GM21529 (cell line): ENCODE results near the gene OR1J1.

Experiments
- ATAC-seq: cut with Tn5 transposase; IDR thresholded peaks from one replicate; pipeline ENCODE4 v1.9.1; 2021; ENCODE audit not compliant: unreplicated experiment

OR1J1 gene, protein sequence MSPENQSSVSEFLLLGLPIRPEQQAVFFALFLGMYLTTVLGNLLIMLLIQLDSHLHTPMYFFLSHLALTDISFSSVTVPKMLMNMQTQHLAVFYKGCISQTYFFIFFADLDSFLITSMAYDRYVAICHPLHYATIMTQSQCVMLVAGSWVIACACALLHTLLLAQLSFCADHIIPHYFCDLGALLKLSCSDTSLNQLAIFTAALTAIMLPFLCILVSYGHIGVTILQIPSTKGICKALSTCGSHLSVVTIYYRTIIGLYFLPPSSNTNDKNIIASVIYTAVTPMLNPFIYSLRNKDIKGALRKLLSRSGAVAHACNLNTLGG

GRCh38 chr9:122477826-122478225 is at the start of gene OR1J1:
OR1J1 (minus strand) TSS chr9:122477926; CDS start chr9:122477926, 0 bp downstream.
- ATAC-seq, result no peak

- ATAC-seq, result no peak
Observed at GRCh38 chr9:122527193-122527592, 49.5 kb upstream of the OR1J1 start, which contains the start of gene OR1N1. OR1N1 (minus strand) TSS chr9:122527293; CDS start chr9:122527293, 0 bp downstream.

- no peak for ATAC-seq
Observed at GRCh38 chr9:122526602-122527001, 48.9 kb upstream of the OR1J1 start.

DNA sequence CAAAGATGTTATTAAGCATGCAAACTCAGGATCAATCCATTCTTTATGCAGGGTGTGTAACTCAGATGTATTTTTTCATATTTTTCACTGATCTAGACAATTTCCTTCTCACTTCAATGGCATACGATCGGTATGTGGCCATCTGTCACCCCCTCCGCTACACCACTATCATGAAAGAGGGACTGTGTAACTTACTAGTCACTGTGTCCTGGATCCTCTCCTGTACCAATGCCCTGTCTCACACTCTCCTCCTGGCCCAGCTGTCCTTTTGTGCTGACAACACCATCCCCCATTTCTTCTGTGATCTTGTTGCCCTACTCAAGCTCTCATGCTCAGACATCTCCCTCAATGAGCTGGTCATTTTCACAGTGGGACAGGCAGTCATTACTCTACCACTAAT is 41.6 kb upstream of the OR1J1 start:
- ATAC-seq, result no peak

DNA sequence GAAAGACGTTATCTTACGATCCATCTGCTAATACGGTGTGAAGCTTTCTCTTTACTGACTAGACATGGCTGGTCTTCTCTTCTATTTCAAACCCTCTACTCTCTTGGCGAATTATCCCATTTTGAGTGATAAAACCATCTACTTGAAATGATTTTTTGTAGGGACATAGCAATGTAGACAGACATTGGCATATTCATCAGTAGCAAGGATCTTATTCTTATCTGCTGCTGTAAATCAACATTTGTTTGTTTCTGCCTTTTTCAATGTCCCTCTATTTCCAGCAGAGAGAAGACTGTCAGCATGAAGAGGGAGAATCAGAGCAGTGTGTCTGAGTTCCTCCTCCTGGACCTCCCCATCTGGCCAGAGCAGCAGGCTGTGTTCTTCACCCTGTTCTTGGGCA is 41.1 kb upstream of the OR1J1 start, which contains the start of gene OR1J4:
OR1J4 (plus strand) TSS at position 301 of the 400 bp plus-strand sequence; CDS start at position 301, 0 bp downstream.
- ATAC-seq, result no peak

GRCh38 chr9:122518226-122518625 is 40.5 kb upstream of the OR1J1 start:
- no peak for ATAC-seq

DNA sequence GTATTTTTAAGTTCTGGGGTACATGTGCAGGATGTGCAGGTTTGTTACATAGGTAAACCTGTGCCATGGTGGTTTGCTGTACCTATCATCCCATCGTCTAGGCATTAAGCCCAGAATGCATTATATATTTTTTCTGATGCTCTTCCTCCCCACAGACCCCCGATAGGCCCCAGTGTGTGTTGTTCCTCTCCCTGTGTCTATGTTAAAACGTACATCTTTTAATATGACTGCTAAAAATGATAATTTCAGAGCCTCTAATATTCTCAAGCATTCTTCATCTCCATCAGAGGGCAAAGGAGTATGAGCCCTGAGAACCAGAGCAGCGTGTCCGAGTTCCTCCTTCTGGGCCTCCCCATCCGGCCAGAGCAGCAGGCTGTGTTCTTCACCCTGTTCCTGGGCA is 32.8 kb upstream of the OR1J1 start, which contains the start of gene OR1J2:
OR1J2 (plus strand) TSS at position 301 of the 400 bp plus-strand sequence; CDS start at position 301, 0 bp downstream.
- ATAC-seq, result no peak

- ATAC-seq, result no peak
Observed at GRCh38 chr9:122506964-122507363, 29.2 kb upstream of the OR1J1 start.

DNA sequence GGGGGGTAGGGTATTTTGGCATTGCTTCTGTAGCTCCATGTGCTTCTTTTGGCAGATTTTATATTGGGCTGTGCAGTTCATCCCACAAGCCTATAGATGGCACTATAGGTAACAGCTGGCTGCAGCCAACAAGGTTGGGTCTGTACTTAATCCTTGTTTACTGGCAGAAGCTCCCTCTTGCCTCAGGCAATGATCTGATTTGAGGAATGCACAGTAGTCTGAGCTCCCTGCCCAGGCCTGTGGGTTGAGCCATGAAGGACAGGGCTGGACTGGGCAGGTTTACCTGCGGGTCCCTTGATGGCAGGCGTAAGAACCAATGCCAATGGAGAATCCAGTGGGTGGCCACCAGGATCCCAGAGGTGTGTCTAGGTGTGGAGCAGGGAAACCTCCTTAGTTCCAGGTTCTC is 21.2 kb upstream of the OR1J1 start:
- peak; percentile 58 for ATAC-seq

DNA sequence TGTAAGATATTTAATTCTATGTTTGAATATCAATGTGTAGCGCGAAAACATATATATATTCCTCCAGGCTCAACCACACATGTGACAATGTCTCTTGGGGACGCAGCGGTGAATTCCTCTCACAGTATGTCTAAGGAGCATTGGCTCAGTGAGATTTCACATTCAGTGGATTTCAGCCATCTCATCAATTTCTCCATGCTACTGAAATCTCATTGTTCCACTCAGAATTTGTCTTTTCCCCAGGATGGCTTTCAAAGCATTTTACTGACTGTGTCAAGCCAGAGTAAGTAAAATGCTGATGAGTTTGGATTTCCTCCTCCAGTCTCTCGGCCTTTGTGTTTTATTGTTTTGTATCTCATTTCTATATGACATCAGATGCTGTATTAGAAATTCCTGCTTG is 1.3 kb upstream of the OR1J1 start:
- ATAC-seq, result no peak

GRCh38 chr9:122477346-122477745 is 380 bp downstream of the OR1J1 start:
- no peak for ATAC-seq

- no peak for ATAC-seq
Observed at GRCh38 chr9:122475717-122476116, 2.0 kb downstream of the OR1J1 start.

DNA sequence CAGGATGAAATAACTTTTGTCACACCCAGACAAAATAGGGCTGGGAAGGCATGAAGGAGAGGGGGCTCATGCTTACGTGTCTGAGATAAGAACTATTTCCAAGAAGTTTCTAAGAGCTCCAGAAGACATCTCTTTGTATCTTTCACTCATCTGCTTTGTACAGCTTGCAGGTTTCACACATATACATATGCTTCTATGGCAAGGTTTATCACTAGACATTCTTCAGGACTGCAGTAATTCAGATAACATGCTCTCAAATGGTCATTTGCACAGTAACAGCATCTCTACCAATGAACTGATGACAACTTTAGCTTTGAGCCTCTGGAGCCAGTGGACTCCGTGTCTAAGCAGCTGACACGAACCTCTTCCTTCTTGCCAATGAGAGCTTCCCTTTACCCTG is 3.2 kb downstream of the OR1J1 start:
- ATAC-seq, result no peak

- no peak for ATAC-seq
Observed at GRCh38 chr9:122468735-122469134, 9.0 kb downstream of the OR1J1 start.

GRCh38 chr9:122466456-122466855 is 11.3 kb downstream of the OR1J1 start:
- ATAC-seq, result no peak

DNA sequence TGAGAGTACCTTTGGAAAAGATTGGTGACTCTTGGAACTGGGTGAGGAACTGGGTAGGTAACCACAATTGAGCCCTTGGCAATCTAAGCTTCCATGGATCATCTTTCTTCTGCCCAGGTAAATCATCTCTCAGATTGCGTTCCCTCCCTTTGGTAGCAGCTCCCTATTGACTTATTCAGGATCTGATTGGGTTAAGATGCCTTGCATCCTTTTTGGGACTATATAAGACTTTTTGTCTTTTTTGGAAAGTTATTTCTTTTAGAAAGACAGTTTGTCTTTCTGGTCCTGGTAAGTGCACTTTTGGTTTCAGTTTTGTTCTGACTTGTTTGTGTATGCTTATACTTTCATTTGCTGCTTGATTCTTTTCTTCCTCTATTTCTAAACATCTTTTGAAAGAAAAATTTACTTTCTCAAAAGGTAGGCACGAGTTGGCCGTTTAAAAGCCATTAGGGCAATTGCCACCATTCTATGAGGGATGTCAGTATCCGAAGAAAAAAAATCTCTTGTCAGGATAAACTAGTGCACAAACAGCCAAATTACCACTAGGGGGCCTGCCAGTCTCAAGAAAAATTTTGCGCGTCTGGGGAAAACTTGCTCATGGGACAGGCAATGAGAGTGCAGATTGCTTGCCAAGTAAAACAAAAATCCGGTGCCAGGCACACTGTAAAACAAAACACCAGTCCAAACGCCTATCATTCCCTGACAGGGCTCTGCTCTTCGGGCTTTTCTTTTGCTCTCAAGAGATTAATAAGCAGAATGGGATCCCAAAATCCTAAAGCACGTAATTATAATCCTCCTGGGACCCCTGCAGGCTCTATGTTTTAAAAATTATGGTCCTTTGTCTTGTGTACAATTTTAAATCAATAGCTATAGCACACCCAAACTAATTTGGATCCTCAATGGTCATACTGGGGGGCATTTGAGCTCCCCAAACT is 12.8 kb downstream of the OR1J1 start:
- ATAC-seq, result peak; percentile 69

DNA sequence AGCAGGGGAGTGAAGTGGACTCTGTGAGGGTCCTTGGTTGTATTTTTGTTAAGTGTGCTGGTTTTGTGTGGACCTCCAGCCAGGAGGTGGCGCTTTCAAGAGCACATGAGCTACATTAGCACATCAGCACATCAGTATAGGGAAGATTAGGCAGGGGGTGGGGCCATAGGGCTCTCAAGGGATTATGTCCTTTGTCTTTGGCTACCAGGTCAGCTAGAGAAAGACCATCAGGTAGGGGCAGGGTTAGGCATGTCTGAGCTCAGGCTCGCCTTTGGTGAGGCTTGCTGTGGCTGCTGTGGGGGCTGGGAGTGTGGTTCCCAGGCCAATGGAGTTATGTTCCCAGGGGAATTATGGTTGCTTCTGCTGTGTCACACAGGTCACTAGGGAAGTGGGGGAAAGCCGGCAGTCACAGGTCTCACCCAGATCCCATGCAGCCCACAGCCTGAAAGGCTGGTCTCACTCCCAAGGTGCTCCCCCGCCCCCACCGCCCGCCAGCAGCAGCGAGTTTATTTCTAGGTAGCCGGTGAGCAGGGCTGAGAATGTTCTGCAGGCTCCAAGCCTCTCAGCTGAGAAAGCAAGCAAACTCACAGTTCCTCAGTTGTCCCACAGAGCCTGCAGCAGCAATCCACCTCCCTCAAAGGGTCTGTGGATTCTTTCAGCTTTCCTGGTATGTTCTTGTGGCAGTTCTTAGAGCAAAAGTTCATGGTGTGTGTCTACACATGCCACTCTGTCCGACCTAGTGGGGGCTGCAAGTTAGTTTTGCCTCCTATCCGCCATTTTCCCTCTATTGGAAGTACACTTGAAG is 13.7 kb downstream of the OR1J1 start:
- ATAC-seq, result peak; percentile 49

DNA sequence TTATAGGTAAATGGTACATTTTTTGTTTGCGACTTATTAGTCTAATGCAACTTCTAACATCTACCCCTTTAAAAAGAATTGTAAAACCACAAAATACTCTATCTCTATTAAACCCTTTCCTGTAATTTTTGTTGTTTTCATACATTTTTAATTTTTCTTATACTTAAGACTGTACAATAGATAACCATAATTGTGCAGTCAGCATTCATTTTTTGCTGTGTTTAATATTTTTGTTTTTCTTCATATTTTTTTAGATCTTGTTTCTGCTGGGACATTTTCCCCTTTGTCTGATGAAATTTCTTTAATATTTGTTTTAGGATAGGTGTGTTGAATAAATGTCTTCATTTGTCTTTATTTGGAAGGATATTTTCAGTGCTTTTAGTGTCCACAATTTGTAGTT is 19.9 kb downstream of the OR1J1 start:
- no peak for ATAC-seq

GRCh38 chr9:122456123-122456522 is 21.6 kb downstream of the OR1J1 start:
- no peak for ATAC-seq

DNA sequence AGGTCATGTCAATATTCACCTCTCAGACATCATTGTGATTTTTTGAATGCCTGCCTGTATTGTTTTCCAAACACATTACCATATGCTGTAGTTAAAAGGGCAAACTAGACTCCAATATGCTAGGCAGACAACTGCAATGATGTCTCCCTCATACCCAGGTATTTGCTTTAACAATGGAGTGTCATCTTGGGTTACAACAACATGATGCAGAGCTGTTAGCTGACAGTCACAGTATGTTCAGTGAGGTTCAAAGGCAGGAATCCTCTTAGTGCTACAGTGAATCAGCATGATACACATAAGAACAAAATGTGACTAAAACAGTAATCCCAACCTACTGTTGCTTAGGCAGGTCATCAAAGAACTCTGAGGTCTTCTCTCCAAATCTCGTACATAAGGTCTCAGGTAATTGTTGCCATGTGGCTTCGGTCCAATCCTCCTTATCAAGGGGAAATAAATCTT is 24.0 kb downstream of the OR1J1 start:
- no peak for ATAC-seq
